Adipocyte (in vitro differentiated cells): Measurements from ENCODE around the gene AMFR.

Experiments used
- DNase-seq: peaks from one replicate; pipeline ENCODE4 v3.0.0-alpha.2; 2015; ENCODE audit warnings: low read depth
- H3K27me3 ChIP-seq: replicated peaks from 2 replicates; pipeline ENCODE4 v1.7.0; 2013; ENCODE audit warnings: mild to moderate bottlenecking, low read length, moderate library complexity; ENCODE audit not compliant: control insufficient read depth, insufficient read depth
- H3K36me3 ChIP-seq: 2 replicates; pipeline ENCODE4 v1.7.0; 2013; ENCODE audit warnings: low read length, mild to moderate bottlenecking, moderate library complexity; ENCODE audit not compliant: control insufficient read depth, insufficient read depth, severe bottlenecking
- H3K4me1 ChIP-seq: 2 replicates; pipeline ENCODE4 v1.7.0; 2013; ENCODE audit warnings: mild to moderate bottlenecking, low read length, moderate library complexity; ENCODE audit not compliant: control insufficient read depth, insufficient read depth
- H3K4me3 ChIP-seq: 2 replicates; pipeline ENCODE4 v1.7.0; 2013; ENCODE audit warnings: mild to moderate bottlenecking, low read length, moderate library complexity
- H3K9ac ChIP-seq: 2 replicates; pipeline ENCODE4 v1.7.0; 2013; ENCODE audit warnings: mild to moderate bottlenecking, low read length, moderate library complexity
- H3K9me3 ChIP-seq: 2 replicates; pipeline ENCODE4 v1.7.0; 2013; ENCODE audit warnings: mild to moderate bottlenecking, low read length, moderate library complexity; ENCODE audit not compliant: control insufficient read depth

Gene AMFR

DNA sequence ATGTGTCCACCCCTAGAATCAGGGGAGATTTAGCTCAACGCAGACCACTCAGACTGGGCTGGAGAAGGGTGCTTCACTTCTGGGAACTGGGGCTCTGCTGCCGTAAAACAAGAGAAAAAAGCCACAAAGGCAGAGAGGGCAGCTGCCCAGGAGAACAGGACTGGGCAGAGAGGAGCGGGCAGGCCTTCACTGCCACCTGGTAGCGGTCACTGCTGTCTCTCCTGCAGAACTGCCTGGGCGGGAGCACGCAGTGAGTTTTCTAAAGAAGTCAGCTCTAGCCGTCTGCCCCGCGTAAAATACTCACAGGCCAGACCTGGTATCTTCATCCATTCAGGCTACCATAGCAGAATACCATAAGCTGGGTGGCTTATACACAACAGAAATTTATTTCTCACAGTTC lies 103.8 kb downstream of the AMFR start:
- Histone ChIP-seq H3K9ac (no peak overlapping the region), H3K27me3 (peaks cover 22% of the 10 kb centered on the region), H3K4me1 (peaks cover 3% of the 10 kb centered on the region), H3K36me3 (no peaks in the 10 kb centered on the region), H3K4me3 (no peak overlapping the region), H3K9me3 (peaks cover 7% of the 10 kb centered on the region)
- DNase-seq = no peak

DNA sequence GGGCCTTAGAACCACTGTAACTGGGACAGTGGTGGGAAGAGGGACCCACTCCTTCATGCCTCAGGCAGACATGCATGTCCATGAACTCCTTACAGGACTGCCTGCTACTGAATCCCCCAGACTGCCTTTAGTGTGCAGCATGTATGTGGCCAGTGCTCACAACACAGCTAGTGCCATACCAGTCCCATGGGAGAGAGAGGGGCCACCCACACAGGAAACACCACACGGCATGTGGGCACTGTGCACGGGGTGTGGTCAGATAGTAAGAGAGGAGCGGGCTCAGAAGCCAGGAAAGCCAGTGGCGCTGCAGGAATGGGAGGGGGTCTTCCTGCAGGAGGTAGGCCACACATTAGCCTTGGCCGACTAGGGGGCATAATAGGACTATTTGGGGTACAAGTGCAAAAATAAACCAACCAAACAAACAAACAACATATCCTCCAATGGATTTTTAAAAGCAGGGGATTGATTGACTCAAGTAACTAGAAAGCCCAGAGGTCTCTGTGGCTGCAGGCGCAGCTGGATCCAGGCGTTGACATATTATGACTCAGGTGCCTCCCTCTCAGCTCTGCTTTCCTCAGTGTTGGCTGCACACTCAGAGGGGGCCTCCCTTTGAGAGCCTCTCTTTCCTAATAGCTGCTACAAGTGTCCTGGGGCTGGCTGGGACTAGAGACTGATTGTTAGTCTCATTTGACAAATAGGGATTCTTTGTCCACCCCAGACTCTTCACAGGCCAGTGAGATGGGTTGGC lies 104.4 kb downstream of the AMFR start:
- H3K27me3 ChIP-seq = peaks cover 22% of the 10 kb centered on the region
- H3K4me3 ChIP-seq = no peak overlapping the region
- peaks cover 3% of the 10 kb centered on the region for H3K4me1 ChIP-seq
- H3K9ac ChIP-seq = no peak overlapping the region
- peaks cover 7% of the 10 kb centered on the region for H3K9me3 ChIP-seq
- DNase-seq = no peak
- no peaks in the 10 kb centered on the region for H3K36me3 ChIP-seq

DNA sequence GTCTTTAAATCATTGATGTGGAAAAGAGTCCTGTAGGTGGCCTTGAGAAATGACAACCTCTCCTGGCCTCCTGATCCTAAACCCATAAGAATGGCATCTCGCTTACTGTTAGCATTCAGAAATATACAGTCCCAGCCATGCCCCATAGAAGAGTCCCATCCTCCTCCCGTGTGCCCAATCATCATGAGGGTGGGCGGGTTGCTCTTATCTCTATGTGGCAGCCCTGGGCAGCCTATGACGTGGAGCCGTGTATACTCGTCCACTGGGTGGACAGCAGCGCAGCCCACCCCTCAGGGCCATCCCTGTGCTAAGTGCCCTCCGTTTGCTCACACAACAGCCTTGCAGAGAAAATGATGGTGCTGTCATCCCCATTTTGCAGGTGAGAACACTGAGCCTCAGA lies 105.3 kb downstream of the AMFR start:
- H3K4me3 ChIP-seq = no peak overlapping the region
- DNase-seq = no peak
- no peak overlapping the region for H3K9ac ChIP-seq
- peaks cover 3% of the 10 kb centered on the region for H3K4me1 ChIP-seq
- peaks cover 7% of the 10 kb centered on the region for H3K9me3 ChIP-seq
- H3K36me3 ChIP-seq = no peaks in the 10 kb centered on the region
- H3K27me3 ChIP-seq = peaks cover 27% of the 10 kb centered on the region

DNA sequence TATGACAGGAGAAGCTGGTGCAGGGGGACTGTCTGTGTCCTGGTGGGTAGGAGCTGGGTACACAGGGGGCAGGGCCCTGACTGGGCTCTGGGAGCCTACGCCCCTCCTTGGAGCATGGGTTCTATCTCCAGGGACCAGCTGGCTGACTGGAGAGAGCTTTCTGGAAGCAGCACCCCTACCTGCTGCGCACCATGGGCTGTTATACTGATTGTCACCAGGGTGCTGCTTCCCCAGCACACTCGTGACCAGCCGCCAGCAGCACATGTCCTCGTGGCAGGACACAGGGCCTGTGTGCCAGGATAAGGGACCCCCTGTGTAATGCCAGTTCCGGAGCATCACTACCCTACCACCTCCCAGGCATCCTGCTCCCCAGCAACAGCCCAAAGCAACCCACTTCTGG lies 106.0 kb downstream of the AMFR start:
- Histone ChIP-seq H3K27me3 (peaks cover 34% of the 10 kb centered on the region), H3K9ac (no peak overlapping the region), H3K9me3 (peaks cover 7% of the 10 kb centered on the region), H3K4me3 (no peak overlapping the region), H3K4me1 (peaks cover 3% of the 10 kb centered on the region), H3K36me3 (no peaks in the 10 kb centered on the region)
- no peak for DNase-seq

DNA sequence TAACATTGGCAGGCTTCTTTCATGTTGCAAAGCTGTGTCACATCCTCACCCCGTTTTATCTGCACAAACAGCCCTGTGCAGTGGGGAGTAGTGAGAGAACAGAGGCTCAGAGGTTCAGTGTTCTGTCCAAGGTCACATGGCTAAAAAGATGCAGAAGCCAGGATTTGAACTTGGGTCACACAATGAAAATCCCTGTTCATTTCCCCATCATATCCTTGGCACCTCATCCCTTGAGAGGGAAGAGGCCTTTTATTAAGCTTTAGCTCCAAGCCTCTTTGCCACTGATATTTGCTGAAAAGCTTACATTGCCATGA lies 106.6 kb downstream of the AMFR start:
- no peak overlapping the region for H3K4me3 ChIP-seq
- no peaks in the 10 kb centered on the region for H3K36me3 ChIP-seq
- no peak overlapping the region for H3K9ac ChIP-seq
- H3K9me3 ChIP-seq = peaks cover 7% of the 10 kb centered on the region
- peaks cover 3% of the 10 kb centered on the region for H3K4me1 ChIP-seq
- no peak for DNase-seq
- peaks cover 35% of the 10 kb centered on the region for H3K27me3 ChIP-seq

DNA sequence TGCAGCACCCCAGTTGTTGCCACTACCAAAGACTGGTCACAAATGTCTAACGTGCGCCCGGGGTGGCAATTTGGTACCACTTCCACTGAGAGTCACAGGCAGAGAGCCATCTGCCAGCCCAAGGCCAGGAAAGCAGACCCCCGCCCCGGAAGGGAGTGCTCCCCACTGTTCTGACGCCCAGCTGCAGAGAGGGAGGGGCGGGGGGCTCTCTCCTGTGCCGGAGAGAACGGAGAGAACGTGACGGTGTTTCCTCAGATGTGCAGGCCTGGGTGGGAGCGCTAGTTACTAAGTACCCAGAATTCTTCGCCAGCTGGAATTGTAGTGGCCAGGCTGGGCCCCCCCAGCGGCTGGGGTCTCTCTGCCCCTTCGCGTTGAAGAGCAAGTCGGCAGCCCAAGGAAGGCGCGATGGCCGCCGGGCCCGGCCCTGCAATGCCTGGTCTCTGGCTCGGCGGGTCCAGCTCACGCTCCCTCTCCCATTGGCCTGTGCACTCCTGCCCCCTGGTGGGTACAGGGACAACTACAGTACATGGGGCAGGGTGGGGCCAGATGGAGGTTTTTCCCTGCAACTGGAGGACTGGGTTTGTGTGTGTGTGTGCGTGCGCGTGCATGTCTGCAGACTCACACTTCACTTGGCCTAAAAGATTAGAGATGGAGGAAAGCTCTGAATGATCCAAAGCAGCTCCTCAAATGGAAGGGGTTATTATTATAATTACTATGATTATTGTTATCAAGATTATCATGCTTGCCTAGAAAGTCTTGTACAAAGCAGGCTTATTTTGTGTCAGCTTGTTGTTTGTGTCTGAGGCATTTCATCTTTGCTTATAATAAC lies 107.1 kb downstream of the AMFR start:
- H3K9me3 ChIP-seq = peaks cover 3% of the 10 kb centered on the region
- H3K36me3 ChIP-seq = no peaks in the 10 kb centered on the region
- H3K9ac ChIP-seq = peak overlapping the region; percentile 29
- H3K4me3 ChIP-seq = peak overlapping the region; percentile 58
- DNase-seq = peak; percentile 88
- H3K4me1 ChIP-seq = peaks cover 3% of the 10 kb centered on the region
- peaks cover 35% of the 10 kb centered on the region for H3K27me3 ChIP-seq

DNA sequence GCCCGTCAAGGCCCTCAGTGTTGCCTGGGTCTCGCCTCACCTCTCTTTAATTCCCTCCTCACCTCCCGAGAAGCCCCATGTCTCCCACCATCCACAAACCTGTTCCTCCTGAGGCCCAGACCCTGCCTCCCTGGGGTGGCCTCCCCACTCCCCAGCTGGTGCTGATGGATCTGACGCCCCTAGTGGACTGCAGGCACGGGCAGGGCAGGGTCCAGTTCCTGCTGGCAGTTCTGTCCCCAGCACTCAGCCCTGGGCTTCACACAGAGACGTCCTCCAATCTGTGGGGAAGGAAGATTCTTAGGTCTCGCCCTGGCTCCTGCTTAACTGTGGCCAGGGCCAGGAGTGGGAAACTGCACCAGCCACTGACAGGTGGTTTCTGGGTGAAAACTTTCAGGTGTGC lies 108.8 kb downstream of the AMFR start:
- Histone ChIP-seq H3K36me3 (no peaks in the 10 kb centered on the region), H3K9ac (no peak overlapping the region), H3K4me1 (peaks cover 3% of the 10 kb centered on the region), H3K9me3 (no peaks in the 10 kb centered on the region), H3K4me3 (no peak overlapping the region), H3K27me3 (peaks cover 35% of the 10 kb centered on the region)
- DNase-seq = no peak

DNA sequence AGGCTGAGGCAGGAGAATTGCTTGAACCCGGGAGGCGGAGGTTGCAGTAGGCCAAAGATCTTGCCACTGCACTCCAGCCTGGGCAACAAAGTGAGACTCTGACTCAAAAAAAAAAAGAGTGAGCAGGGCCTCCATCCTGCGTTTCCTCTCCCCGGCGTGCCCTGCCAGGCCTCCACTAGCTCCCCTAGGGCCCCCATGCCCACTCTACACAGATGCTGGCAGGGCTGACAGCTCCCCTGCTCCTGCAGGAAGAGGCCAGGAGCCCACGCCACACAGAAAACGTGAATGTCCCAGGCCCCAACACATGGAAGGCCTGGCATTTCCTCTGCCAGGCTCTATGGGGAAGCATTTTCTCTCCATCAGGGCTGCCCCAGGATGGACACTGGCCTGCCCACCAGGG lies 109.4 kb downstream of the AMFR start:
- Histone ChIP-seq H3K4me1 (peaks cover 3% of the 10 kb centered on the region), H3K9ac (no peak overlapping the region), H3K9me3 (no peaks in the 10 kb centered on the region), H3K36me3 (no peaks in the 10 kb centered on the region), H3K4me3 (no peak overlapping the region), H3K27me3 (peaks cover 35% of the 10 kb centered on the region)
- no peak for DNase-seq

DNA sequence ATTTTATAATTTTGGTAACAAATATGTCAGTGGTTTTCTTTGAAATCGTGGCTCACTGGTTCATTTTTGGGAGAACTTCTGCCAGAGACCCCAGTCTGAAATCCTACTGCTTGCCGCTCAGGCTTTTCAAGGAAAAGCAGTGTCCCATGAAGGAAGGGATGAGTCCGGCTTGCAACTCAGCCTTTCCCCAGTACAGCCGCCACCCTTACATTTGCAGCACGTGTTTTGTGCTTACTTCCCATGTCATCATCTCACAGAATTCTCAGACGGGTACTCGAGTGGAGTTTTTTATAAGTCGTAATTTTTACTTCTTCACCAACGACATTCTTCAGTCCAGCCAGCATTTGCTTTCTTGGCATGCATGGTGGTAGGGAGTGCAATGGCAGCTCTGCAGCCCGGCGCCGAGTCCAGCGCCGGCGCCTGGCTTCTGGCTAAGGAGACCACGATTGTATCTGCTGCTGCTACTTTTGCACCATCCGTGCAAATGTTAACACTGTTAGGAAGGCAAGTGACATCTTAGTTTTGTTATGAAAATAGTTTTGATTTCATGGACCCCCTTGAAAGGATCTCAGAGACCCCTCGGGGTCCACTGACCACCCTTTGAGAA lies 111.0 kb downstream of the AMFR start:
- Histone ChIP-seq H3K9me3 (no peaks in the 10 kb centered on the region), H3K27me3 (peaks cover 34% of the 10 kb centered on the region), H3K9ac (no peak overlapping the region), H3K36me3 (no peaks in the 10 kb centered on the region), H3K4me1 (peaks cover 3% of the 10 kb centered on the region), H3K4me3 (no peak overlapping the region)
- DNase-seq = no peak

DNA sequence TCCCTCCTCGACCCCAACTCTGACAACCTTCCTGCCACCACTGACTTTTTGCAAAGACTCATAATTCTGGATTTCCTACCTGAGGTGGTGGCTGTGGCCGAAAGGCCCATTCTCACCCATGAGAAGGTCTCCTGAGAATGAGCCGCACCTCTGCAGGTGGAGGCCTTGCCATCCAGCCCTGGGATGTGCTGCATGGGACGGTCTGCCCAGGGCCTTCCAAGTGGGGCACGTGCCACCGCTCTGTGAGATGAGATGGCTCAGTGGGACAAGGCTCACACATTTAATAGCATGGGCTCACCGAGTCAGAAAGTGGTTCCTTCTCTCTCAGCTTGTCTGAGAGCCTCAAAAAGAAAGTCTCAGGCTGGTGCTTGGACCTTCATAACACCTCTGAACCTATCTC lies 112.8 kb downstream of the AMFR start:
- Histone ChIP-seq H3K9ac (no peak overlapping the region), H3K9me3 (no peaks in the 10 kb centered on the region), H3K4me1 (no peaks in the 10 kb centered on the region), H3K27me3 (peaks cover 38% of the 10 kb centered on the region), H3K36me3 (no peaks in the 10 kb centered on the region), H3K4me3 (no peak overlapping the region)
- DNase-seq = no peak

DNA sequence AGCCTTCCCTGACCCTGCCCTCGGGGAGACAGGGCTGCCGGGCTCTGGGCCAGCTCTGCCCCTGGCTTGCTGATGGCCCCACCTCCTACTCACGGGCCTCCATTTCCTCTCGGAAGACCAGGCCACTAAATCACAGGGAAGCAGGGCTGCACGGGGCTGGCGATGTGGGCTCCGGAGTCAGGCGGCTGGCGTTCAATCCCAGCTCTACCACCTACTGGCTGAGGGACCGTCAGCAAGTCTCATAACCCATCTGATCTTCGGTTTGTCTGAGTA lies 113.4 kb downstream of the AMFR start:
- DNase-seq = no peak
- Histone ChIP-seq H3K4me1 (no peaks in the 10 kb centered on the region), H3K9me3 (no peaks in the 10 kb centered on the region), H3K9ac (no peak overlapping the region), H3K36me3 (no peaks in the 10 kb centered on the region), H3K4me3 (no peak overlapping the region), H3K27me3 (peaks cover 35% of the 10 kb centered on the region)
